Motor neuron (in vitro differentiated cells): ENCODE data around the gene ZBTB22. TPM values are rescaled to one million over a fixed set of nuclear protein-coding genes. Genes with fewer than 3 reads are reported as not detected.
A peak's percentile ranks its signal among the peaks of the same experiment; 100 is the strongest.

Experiments used
- ATAC-seq, 8 experiments: fragments of 200-7000 bp; cut with Tn5 transposase; replicated peaks in 6 of 8; 2 replicates each; pipeline ENCODE4 v1.8.0; 2021; ENCODE audit warnings: mild to moderate bottlenecking in 8 of 8, moderate library complexity in 8 of 8
- H3K27ac ChIP-seq, 2 donors: fragments of 250-450 bp; sonication (Bioruptor Pico); 2 replicates each; pipeline ENCODE4 v1.9.0; 2021; ENCODE audit warnings: antibody characterized with exemption in 2 of 2, mild to moderate bottlenecking in 2 of 2, moderate library complexity in 1 of 2
- H3K4me1 ChIP-seq, 2 donors: fragments of 250-450 bp; sonication (Bioruptor Pico); replicated peaks in 1 of 2; 2 replicates each; pipeline ENCODE4 v1.6.1; 2021; ENCODE audit warnings: antibody characterized with exemption in 2 of 2, mild to moderate bottlenecking in 2 of 2, moderate library complexity in 1 of 2
- H3K4me3 ChIP-seq, 5 donors: fragments of 250-450 bp; sonication (Bioruptor Pico); 2 replicates each; pipeline ENCODE4 v1.9.0; 2021; ENCODE audit warnings: antibody characterized with exemption in 5 of 5, mild to moderate bottlenecking in 5 of 5, moderate library complexity in 4 of 5
- WGBS, 10 experiments: fragments of 450-650 bp; shearing (Covaris generic); methylation state at CpG; one replicate each; pipeline ENCODE4 v1.0.0; 2022; 5-methylcytosine and 5-hydroxymethylcytosine counted together
- in situ Hi-C, 9 experiments: fragments of 400-800 bp; cut with MboI; loops; one replicate each; pipeline ENCODE4 v1.15.0; 2021; ENCODE audit warnings: low sequenced_read_pairs in 9 of 9, low pct_unique_long_range_greater_than_20kb in 2 of 9; ENCODE audit not compliant: unreplicated experiment in 9 of 9
- total RNA-seq, 8 experiments: library from RNA; unstranded; fragments of 300-600 nt; gene quantifications; 2 replicates each; pipeline versions ENCODE4 v1.2.3 to v1.2.4, GENCODE V29; 2022

Gene ZBTB22
- total RNA-seq, 8 experiments from 2014 or later, result 9.5 to 27.4 (median 18.9) TPM

DNA sequence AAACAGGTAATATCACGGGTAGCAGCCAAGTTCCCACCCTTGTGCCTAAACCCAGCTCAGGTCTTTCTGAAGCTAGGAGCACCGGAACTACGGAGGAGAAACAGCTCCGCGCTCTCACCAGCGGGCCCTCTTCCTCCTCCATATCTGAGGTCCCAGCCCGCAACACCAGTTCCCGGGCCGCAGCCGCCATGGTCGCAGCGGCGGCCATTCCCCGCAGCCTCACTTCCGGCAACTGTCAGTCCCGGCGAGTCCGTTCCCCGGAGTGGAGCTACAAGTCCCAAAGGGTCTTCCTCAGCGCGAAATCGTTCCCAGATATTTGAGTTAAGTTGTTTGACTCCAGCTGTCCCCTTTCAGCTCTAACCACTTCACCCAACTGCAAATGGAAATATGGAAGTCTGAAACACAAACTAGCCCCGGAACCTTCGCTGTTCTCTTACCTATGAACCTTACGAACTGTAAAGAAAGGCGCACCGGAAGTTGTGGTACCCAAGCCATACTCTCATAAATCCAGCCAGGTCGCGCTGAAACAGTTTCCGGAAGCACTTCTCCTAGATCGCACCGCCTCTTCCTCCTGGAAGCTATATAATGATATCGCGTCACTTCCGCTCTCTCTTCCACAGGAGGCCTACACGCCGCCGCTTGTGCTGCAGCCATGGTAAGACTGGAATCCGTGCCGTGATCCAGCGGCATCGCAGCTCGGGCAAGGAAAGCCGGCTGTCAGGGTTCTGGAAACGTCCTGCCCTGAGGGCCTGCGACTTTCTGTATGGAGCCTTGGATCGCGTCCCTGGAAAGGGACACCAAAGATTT is 45.9 kb downstream of the ZBTB22 start, which contains the start of the genes RPS18 and VPS52:
RPS18 (plus strand) TSS at position 608 of the 807 bp plus-strand sequence; CDS start at position 653, 45 bp downstream.
VPS52 (minus strand) TSS at position 409 of the 807 bp plus-strand sequence; CDS start at position 208, 201 bp downstream.
- peak; percentile 78 to 96 (median 94) for ATAC-seq
- H3K27ac ChIP-seq, result peak within 1 kb of the TSS; percentile 95 to 98
- peaks cover 37 to 45% of the 10 kb centered on the region in 2 donors for H3K4me1 ChIP-seq
- in situ Hi-C loops, result no loop called here
- peak within 1 kb of the TSS; percentile 73 to 86 (median 81) for H3K4me3 ChIP-seq
- 0 to 5% (median 0%) methylated on average over 1 to 21 of the region's 48 CpGs for WGBS, 10 experiments

DNA sequence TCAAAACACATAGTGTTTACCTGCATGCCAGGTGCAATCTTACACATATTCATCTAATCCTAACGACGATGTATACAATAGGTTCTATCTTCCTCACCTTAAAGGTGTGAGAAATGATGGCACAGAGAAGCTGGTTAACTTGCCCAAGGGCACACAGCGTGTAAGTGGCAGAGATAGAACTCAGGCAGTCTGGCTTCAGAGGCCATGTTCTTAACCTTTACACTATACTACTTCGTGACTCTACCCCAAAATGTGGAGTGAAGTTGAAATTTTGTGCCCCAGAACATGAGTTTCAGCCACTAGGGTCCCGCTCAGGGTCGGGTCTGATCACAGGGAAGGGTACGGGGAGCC is 46.5 kb downstream of the ZBTB22 start:
- Histone ChIP-seq H3K4me3 (peak overlapping the region; percentile 73 to 86 (median 81)), H3K4me1 (peaks cover 34 to 39% of the 10 kb centered on the region in 2 donors), H3K27ac (peak overlapping the region; percentile 95 to 98)
- peak in 2 of 8 experiments; percentile 3 to 4 for ATAC-seq
- in situ Hi-C loops, result no loop called here
- 0 to 4% (median 0%) methylated on average over 1 to 6 of the region's 7 CpGs; no CpG with 5 or more reads in 2 of the 10 experiments for WGBS, 10 experiments

Other genes with a start within 250 kb of the ZBTB22 start
- 1 to 10 TPM in 2 of 8 experiments, under 1 TPM in 6; 0.09 to 6.9 (median 0.40) TPM for gene HLA-DPA1, start 244.1 kb downstream of the ZBTB22 start, total RNA-seq
- gene HLA-DPB1, start 241.8 kb downstream of the ZBTB22 start, total RNA-seq, result 10 to 100 TPM in 1 of 8 experiments, 1 to 10 TPM in 6, under 1 TPM in 1; 0.55 to 16.5 (median 2.1) TPM
- 1 to 10 TPM in 7 of 8 experiments, under 1 TPM in 1; 0.71 to 3.4 (median 2.0) TPM for gene COL11A2, start 125.3 kb downstream of the ZBTB22 start, total RNA-seq
- 10 to 100 TPM; 19.3 to 52.0 (median 35.4) TPM for gene RXRB, start 117.1 kb downstream of the ZBTB22 start, total RNA-seq
- 100 to 1,000 TPM in 6 of 8 experiments, 10 to 100 TPM in 2; 69.2 to 143 (median 132) TPM for gene SLC39A7, start 116.9 kb downstream of the ZBTB22 start, total RNA-seq
- 10 to 100 TPM in 4 of 8 experiments, 1 to 10 TPM in 4; 8.7 to 26.6 (median 9.9) TPM for gene HSD17B8, start 113.1 kb downstream of the ZBTB22 start, total RNA-seq
- 10 to 100 TPM; 17.2 to 43.0 (median 34.5) TPM for gene RING1, start 109.2 kb downstream of the ZBTB22 start, total RNA-seq
- gene VPS52, start 45.9 kb downstream of the ZBTB22 start, total RNA-seq, result 10 to 100 TPM; 21.8 to 66.1 (median 33.8) TPM
- 1,000 to 10,000 TPM; 3,773 to 8,538 (median 6,042) TPM for gene RPS18, start 45.7 kb downstream of the ZBTB22 start, total RNA-seq
- gene B3GALT4, start 40.6 kb downstream of the ZBTB22 start, total RNA-seq, result 1 to 10 TPM; 1.5 to 6.0 (median 5.1) TPM
- 100 to 1,000 TPM in 3 of 8 experiments, 10 to 100 TPM in 5; 31.4 to 108 (median 50.5) TPM for gene WDR46, start 28.5 kb downstream of the ZBTB22 start, total RNA-seq
- 100 to 1,000 TPM in 6 of 8 experiments, 10 to 100 TPM in 2; 88.9 to 168 (median 116) TPM for gene PFDN6, start 28.1 kb downstream of the ZBTB22 start, total RNA-seq
- 10 to 100 TPM; 11.4 to 80.6 (median 27.8) TPM for gene RGL2, start 18.8 kb downstream of the ZBTB22 start, total RNA-seq
- 10 to 100 TPM in 5 of 8 experiments, 1 to 10 TPM in 3; 5.2 to 95.0 (median 41.9) TPM for gene TAPBP, start 3.7 kb downstream of the ZBTB22 start, total RNA-seq
- gene DAXX, start 5.2 kb upstream of the ZBTB22 start, total RNA-seq, result 10 to 100 TPM; 21.4 to 63.6 (median 37.4) TPM
- 10 to 100 TPM in 3 of 8 experiments, 1 to 10 TPM in 5; 1.1 to 49.4 (median 2.5) TPM for gene KIFC1, start 74.1 kb upstream of the ZBTB22 start, total RNA-seq
- 10 to 100 TPM; 24.3 to 63.6 (median 44.4) TPM for gene PHF1, start 93.3 kb upstream of the ZBTB22 start, total RNA-seq
- gene CUTA, start 100.4 kb upstream of the ZBTB22 start, total RNA-seq, result 100 to 1,000 TPM; 196 to 327 (median 271) TPM
- 10 to 100 TPM in 7 of 8 experiments, 1 to 10 TPM in 1; 5.4 to 21.0 (median 12.9) TPM for gene SYNGAP1, start 102.3 kb upstream of the ZBTB22 start, total RNA-seq
- gene ZBTB9, start 136.8 kb upstream of the ZBTB22 start, total RNA-seq, result 10 to 100 TPM in 1 of 8 experiments, 1 to 10 TPM in 7; 4.2 to 12.5 (median 8.1) TPM